GM19239 (cell line): ENCODE results near the gene DKK1.
"Not testable (repeated sequence)": the region's sequence is repeated elsewhere in the genome, so short reads cannot be mapped to it uniquely, and the experiment has no call there.

ENCODE experiments used
- DNase-seq: peaks from one replicate; pipeline ENCODE4 v3.0.0; 2011; ENCODE audit warnings: low spot score; ENCODE audit not compliant: insufficient read length
- FAIRE-seq: peaks from 2 replicates; lab custom pipeline; 2011; peaks lifted over from hg19 to GRCh38; lab: Jason Lieb, UNC

Gene DKK1

GRCh38 chr10:52357971-52358370, 43.9 kb downstream of the DKK1 start:
- no peak for FAIRE-seq
- no peak for DNase-seq

- no peak for FAIRE-seq
- no peak for DNase-seq
Observed at GRCh38 chr10:52359441-52359840, 45.4 kb downstream of the DKK1 start.

- DNase-seq, FAIRE-seq: not testable (repeated sequence)
Observed at GRCh38 chr10:52365547-52366432, 51.7 kb downstream of the DKK1 start.
